Kidney (tissue), 14 donors: ENCODE results near the gene LRRC32. TPM values are rescaled to one million over a fixed set of nuclear protein-coding genes. Genes with fewer than 3 reads are reported as not detected.

Source experiments
- DNase-seq, 5 donors: peaks; one replicate each; pipeline ENCODE4 v3.0.0-alpha.2; 2013 to 2020
- FAIRE-seq: peaks from 2 replicates; lab custom pipeline; 2012; peaks lifted over from hg19 to GRCh38; lab: Jason Lieb, UNC
- H3K27ac ChIP-seq, 2 donors: one replicate each; pipeline ENCODE4 v1.7.0; 2013; ENCODE audit warnings: low read depth in 2 of 2, low read length in 2 of 2, inconsistent platforms in 1 of 2
- H3K27me3 ChIP-seq: one replicate; pipeline ENCODE4 v1.7.1; 2013; ENCODE audit warnings: low read length, inconsistent platforms; ENCODE audit not compliant: control insufficient read depth, insufficient read depth
- H3K36me3 ChIP-seq, 3 donors: one replicate each; pipeline versions ENCODE4 v1.7.0 to v1.7.1; 2013; ENCODE audit warnings: low read length in 3 of 3, control low read depth in 1 of 3, inconsistent platforms in 1 of 3; ENCODE audit not compliant: insufficient read depth in 3 of 3, control insufficient read depth in 2 of 3
- H3K4me1 ChIP-seq, 3 donors: one replicate each; pipeline versions ENCODE4 v1.7.0 to v1.7.1; 2013; ENCODE audit warnings: low read length in 3 of 3, inconsistent platforms in 1 of 3, low read depth in 1 of 3; ENCODE audit not compliant: control insufficient read depth in 2 of 3, insufficient read depth in 2 of 3
- H3K4me3 ChIP-seq, 3 donors: one replicate each; pipeline versions ENCODE4 v1.7.0 to v1.8.1; 2013; ENCODE audit warnings: low read length in 3 of 3, control low read depth in 1 of 3, inconsistent platforms in 1 of 3
- H3K9ac ChIP-seq, 3 donors: one replicate each; pipeline versions ENCODE4 v1.7.0 to v1.7.1; 2013; ENCODE audit warnings: low read length in 3 of 3, control low read depth in 1 of 3, inconsistent platforms in 1 of 3
- H3K9me3 ChIP-seq, 3 donors: one replicate each; pipeline versions ENCODE4 v1.7.0 to v1.7.1; 2013; ENCODE audit warnings: low read length in 3 of 3, control low read depth in 1 of 3, inconsistent platforms in 1 of 3; ENCODE audit not compliant: control insufficient read depth in 2 of 3, insufficient read depth in 1 of 3
- CTCF ChIP-seq: IDR thresholded peaks from 3 replicates; pipeline ENCODE4 v1.5.1; 2012; ENCODE audit warnings: mild to moderate bottlenecking, moderate library complexity, borderline replicate concordance; ENCODE audit not compliant: insufficient read depth; ENCODE audit errors: extremely low read depth
- intact Hi-C: fragments of 100-400 bp; cut with DNase I; formaldehyde crosslinking; loops from one replicate; pipeline ENCODE4 v1.11.1; 2022
- polyA plus RNA-seq: library from polyadenylated mRNA; stranded (reverse); fragments of 350-450 nt; fragmentation: Illumina TruSeq; extraction: RNeasy Lipid Tissue Mini Kit (QIAGEN cat#74804); gene quantifications from one replicate; pipeline ENCODE4 v1.2.3, GENCODE V29; 2014; ENCODE audit warnings: low read depth, low replicate concordance; ENCODE audit not compliant: insufficient read depth
- total RNA-seq: library from RNA; stranded (reverse); fragmentation: NEBNext Ultra II Directional; extraction: Animal tissue kit (Norgen Biotek cat#: 25700); gene quantifications from one replicate; pipeline ENCODE4 v1.2.1, GENCODE V29; 2021
- donor health status: control.
- donor health status: control.
- donor health status: control.
- donor health status: control.
- donor health status: control.
- donor health status: DM: yes; HTN: yes; CAD: no.
- donor health status: Normal renal cell carcinoma (clear cell type).

LRRC32 gene
- total and polyA plus RNA-seq, 2 donors from 2014 or later, result 105 to 136 TPM

GRCh38 chr11:76634886-76635285 is 35.7 kb downstream of the LRRC32 start:
- TF ChIP-seq CTCF, result no peak
- intact Hi-C loops, result no loop called here
- H3K4me1 ChIP-seq, result peaks cover 0 to 16% (median 7%) of the 10 kb centered on the region in 3 donors
- no peak overlapping the region for H3K4me3 ChIP-seq
- no peak overlapping the region for H3K27ac ChIP-seq
- FAIRE-seq, result no peak
- H3K36me3 ChIP-seq, result no peaks in the 10 kb centered on the region
- H3K9ac ChIP-seq, result no peak overlapping the region
- no peaks in the 10 kb centered on the region for H3K9me3 ChIP-seq
- DNase-seq, result no peak
- no peaks in the 10 kb centered on the region for H3K27me3 ChIP-seq

GRCh38 chr11:76632492-76632891 is 38.1 kb downstream of the LRRC32 start:
- Histone ChIP-seq H3K36me3 (no peaks in the 10 kb centered on the region), H3K9ac (no peak overlapping the region), H3K4me3 (no peak overlapping the region), H3K4me1 (peaks cover 0 to 17% (median 9%) of the 10 kb centered on the region in 3 donors), H3K27me3 (no peaks in the 10 kb centered on the region), H3K27ac (no peak overlapping the region), H3K9me3 (no peaks in the 10 kb centered on the region)
- intact Hi-C loops, result no loop called here
- FAIRE-seq (no peak), DNase-seq (no peak)
- TF ChIP-seq CTCF, result no peak

- H3K9me3 ChIP-seq, result no peaks in the 10 kb centered on the region
- H3K27ac ChIP-seq, result no peak overlapping the region
- no peaks in the 10 kb centered on the region for H3K27me3 ChIP-seq
- no peak for DNase-seq
- intact Hi-C loops, result no loop called here
- no peak overlapping the region for H3K9ac ChIP-seq
- H3K4me1 ChIP-seq, result peaks cover 0 to 11% (median 7%) of the 10 kb centered on the region in 3 donors
- no peaks in the 10 kb centered on the region for H3K36me3 ChIP-seq
- FAIRE-seq, result no peak
- no peak overlapping the region for H3K4me3 ChIP-seq
- no peak for TF ChIP-seq CTCF
These were observed 38.8 kb downstream of the LRRC32 start for GRCh38 chr11:76631566-76632308.
